Amniotic epithelial cell (primary cell): ENCODE measurements around the gene NPHS1.
"Not testable (repeated sequence)": the region's sequence is repeated elsewhere in the genome, so short reads cannot be mapped to it uniquely, and the experiment has no call there.

Experiments used
- DNase-seq: peaks from one replicate; pipeline ENCODE4 v3.0.0-alpha.2; 2010; ENCODE audit warnings: low read depth

NPHS1 gene

GRCh38 chr19:35813043-35813890 lies 39.0 kb downstream of the NPHS1 start:
- DNase-seq = no peak

DNA sequence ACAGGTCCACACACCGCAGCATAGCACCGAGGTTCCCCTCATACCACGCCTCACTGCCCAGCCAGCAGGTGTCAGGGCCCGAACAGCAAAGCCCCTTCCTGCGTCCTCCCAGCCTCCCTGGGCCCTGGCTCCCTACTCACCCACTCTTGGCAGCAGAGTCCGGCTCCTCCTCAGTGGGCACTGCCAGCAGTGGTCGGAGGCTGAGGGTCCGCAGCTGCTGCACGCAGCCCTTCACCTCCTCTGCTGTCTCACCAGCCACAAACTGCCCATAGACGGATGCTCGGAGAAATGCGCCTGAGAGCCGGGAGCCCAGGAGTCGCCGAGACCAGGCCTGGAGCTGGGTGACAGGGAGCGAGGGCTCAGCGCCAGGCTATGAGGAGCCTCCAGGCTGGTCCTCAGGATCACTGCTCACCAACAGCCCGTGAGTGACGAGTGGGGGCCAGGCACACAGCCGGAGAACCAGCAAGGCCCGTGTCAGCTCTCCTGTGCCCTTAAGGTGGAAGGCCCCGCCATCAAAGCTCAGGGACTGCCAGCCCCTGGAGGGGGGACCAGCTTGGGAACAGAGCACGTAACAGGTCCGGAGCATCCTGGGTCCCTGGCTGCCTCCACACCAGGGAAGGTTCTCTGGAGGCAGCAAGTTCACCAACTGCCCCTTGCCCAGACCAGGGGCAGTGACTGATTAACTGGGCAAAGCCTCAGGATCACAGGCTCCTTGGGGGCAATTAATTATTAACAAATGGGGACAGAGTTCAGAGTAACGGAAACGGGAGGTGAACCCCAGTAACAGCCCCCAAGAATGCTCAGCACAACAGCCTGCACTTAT lies 39.9 kb downstream of the NPHS1 start, which contains the start of gene PRODH2:
TSS of gene PRODH2 (minus strand) at position 626 of the 823 bp plus-strand sequence. CDS start at position 586, 40 bp downstream.
- DNase-seq = no peak

DNA sequence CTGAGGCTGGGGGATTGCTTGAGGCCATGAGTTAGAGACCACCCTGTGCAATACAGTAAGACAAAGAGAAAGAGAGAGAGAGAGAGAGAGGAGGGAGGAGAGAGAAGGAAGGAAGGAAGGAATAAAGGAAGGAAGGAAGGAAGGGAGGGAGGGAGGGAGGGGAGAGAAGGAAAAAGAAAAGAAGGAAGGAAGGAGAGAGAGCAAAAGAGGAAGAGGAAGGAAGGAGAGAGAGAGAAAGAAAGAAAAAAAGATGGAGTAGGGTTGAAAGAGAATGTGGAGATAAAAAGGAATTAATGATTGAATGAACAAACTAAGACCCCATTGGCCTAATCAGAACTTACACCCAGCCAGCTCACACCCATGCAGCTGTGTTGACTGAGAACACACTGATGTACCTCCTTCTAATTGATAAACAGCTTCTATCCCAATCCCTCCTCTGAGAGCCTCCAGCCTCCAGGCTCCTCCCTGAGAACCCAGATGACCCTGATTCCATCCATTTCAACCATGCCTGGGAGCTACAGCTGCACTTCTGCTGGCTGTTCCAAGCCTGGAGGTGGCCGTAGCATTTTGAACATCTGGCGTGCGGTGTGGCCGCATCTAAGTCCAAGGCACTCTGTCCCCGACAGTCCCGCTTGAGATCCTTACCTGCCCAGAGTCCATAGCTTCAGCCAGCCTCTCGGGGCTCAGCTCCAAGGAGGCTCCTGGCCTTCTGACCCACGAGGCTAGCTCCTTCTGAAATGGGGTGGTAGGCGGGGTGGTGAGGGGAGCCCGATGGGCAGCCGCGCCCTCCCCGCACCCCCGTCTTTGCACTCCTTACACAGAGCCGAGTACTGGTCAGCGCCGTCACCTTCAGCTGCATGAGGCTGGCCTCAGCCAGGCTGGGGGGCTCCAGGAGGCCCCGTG lies 40.7 kb downstream of the NPHS1 start:
- DNase-seq = no peak

DNA sequence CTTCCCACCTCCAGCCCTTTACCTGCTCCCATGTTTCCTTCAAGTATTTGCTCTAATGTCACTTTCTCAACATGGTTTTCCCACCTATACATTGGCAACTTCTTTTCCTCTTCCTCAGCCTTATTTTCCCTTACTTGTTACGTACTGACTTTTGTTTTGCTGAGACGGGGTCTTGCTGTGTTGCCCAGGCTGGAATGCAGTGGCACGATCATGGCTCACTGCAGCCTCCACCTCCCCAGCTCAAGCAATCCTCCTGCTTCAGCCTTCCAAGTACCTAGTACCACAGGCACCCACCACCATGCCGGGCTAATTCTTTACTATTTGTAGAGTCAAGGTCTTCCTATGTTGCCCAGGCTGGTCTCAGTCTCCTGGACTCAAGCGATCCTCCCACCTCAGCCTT lies 44.7 kb downstream of the NPHS1 start:
- no peak for DNase-seq

DNA sequence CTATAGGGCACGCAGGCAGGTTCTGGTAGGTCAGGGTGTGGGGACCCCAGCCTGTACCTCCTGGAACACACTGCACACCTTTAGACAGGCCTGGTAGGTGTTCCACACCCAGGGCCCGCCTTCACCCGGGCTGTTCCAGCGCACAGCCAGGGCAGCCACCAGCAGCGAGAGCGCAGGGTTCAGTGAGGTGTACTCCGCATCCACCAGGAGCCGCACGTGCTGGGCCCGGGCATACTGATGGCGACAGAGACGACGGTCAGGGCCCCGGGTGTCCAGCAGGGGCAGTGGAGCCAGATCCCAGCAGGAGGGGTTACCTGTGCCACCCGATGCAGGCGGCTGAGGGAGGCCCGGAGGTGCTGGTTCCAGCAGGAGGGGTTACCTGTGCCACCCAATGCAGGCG lies 45.7 kb downstream of the NPHS1 start:
- DNase-seq = no peak

DNA sequence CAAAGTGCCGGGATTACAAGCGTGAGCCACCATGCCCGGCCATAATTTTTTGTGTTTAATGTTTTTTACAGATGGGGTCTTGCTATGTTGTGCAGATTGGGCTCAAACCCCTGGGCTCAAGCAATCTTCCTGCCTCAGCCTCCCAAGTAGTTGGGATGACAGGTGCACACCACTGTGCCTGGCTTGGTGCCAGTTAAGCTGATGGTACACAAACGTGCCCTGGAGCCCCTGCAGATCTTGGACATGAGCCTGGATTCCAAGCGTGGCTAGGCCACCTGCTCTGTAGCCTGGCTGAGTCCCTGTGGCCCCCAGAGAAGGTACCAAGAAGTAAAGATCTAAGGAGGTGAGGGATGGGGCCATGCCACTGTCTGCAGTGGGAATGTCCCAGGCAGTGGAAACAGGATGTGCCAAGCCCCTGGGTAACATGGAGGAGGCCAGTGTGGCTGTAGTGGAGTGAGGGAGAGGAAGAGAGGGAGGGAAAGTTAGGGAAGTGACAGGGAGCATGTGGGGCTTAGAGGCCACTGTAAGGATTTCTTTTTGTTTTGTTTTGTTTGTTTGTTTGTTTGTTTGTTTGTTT lies 46.7 kb downstream of the NPHS1 start:
- no peak for DNase-seq

DNA sequence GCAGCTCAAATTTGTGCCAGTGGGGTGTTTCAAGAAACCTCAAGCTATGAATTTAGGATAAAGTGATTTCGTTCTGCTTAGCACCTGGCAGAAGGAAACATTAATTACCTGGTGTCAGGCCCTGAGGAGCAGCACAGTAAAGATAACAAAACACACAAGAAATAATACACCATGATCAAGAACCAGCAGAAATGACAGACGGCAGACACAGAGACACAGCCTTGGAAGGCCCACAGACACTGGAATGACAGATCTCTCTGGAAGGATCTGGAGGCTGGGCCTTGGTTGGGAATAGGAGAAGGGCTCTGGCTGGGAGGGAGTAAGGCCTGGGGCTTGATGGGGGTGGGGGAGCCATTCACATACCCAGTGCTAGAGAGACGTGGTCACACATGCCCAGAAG lies 50.5 kb downstream of the NPHS1 start:
- DNase-seq = no peak

- DNase-seq = no peak
These were observed 54.6 kb downstream of the NPHS1 start for GRCh38 chr19:35797663-35798062.

DNA sequence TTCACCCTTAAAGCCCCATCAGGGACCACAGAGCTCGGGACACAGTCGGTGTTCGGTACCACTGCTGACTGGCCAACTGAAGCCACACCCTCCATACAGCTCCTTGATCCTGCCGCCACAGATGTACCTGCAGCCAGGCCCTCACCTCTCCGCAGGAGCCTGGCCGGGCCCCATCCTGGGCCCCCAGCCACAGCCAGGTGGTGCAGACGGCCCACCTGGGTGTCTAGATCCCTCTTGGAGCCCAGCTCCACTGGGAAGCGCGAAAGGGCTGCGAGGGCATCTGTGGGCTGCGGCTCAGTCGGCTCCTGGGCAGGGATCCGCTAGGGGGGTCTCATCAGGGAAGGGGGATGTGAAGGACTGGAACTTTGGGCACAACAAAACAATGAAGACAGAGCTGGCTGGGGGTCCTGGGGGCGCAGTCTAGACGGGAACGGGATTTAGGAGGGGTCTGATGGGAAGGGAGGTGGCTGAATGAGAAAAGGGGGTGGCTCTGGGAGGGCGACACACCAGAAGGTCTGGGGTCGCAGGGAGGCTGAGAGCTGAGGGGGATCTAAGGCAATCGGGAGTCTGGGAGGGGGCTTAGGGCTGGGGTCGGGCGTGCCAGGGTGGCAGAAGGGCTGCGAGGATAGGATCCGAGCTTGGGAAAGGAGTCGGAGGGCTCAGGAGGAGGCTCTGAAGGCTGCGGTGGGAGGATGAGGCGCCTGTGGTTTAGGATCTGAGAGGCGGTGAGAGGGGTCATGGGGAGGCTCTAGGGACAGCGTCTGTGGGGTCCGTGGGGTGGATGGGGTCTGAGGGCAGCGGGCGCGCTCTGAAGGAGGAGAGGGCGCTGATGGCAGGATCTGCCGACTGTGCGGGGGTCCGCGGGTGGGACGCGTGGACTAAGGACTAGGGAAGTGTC lies 55.4 kb downstream of the NPHS1 start:
- no peak for DNase-seq

GRCh38 chr19:35795564-35795963 lies 56.7 kb downstream of the NPHS1 start:
- DNase-seq = not testable (repeated sequence)

- no peak for DNase-seq
These were observed 58.7 kb downstream of the NPHS1 start for GRCh38 chr19:35793381-35794165.

DNA sequence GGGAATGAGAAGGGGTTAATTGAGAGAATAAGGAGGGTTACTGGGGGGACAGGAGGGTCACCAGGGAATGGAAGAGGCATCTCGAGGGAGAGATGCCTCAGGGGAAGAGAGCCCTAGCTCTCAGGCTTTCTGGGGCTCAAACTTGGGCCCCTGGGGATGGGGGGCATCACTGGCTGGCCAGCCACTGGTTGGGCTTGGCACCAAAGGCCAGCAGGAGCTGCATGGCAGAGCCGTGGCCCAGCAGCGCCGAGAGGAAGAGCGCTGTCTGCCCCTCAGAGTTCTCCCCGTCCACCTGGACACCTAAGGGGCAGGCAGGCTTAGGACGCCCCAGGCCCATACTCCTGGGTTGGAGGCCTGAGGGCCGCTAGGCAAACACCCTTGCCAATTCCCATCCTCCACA lies 59.4 kb downstream of the NPHS1 start:
- DNase-seq = no peak

GRCh38 chr19:35792312-35792711 lies 60.0 kb downstream of the NPHS1 start:
- no peak for DNase-seq

- DNase-seq = no peak
These were observed 60.5 kb downstream of the NPHS1 start for GRCh38 chr19:35791814-35792279.

DNA sequence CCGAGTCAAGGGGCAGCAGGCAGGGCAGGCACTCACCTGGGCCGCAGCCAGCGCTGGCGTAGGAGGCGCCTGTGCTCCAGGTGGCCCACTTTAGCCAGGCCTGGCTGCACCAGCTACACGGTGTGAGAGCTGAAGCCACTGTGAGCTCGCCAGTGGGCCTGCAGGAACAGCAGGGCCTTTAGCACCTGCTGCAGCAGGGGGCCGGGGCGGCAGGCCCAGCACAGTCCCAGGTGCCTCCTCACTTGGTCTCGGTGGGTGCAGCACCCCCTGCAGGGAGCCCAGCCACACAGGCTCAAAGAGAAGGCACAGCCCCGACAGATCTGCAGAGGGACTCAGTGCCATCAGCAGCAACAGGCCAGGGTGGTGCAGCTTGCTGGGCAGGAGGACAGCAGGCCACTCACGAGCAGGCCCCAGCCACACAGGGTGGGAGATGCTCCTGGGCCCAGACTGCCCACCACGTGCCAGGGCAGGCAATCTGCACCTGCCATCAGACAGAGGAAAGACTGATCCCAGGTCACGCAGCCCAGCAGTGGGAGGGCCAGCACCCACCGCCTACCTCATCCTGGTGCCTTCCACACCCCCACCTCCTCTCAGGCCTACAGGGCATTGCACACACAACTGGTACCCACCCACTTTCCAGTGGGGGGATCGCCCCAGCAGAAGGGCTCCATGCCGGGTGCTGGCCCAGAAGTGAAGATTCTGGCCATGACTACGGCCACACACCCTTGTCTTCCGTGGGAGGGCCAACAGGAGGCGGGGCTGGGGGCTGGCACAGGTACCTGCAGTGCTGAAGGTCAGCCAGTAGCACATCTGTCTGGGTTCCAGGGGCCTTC lies 61.1 kb downstream of the NPHS1 start:
- DNase-seq = no peak

DNA sequence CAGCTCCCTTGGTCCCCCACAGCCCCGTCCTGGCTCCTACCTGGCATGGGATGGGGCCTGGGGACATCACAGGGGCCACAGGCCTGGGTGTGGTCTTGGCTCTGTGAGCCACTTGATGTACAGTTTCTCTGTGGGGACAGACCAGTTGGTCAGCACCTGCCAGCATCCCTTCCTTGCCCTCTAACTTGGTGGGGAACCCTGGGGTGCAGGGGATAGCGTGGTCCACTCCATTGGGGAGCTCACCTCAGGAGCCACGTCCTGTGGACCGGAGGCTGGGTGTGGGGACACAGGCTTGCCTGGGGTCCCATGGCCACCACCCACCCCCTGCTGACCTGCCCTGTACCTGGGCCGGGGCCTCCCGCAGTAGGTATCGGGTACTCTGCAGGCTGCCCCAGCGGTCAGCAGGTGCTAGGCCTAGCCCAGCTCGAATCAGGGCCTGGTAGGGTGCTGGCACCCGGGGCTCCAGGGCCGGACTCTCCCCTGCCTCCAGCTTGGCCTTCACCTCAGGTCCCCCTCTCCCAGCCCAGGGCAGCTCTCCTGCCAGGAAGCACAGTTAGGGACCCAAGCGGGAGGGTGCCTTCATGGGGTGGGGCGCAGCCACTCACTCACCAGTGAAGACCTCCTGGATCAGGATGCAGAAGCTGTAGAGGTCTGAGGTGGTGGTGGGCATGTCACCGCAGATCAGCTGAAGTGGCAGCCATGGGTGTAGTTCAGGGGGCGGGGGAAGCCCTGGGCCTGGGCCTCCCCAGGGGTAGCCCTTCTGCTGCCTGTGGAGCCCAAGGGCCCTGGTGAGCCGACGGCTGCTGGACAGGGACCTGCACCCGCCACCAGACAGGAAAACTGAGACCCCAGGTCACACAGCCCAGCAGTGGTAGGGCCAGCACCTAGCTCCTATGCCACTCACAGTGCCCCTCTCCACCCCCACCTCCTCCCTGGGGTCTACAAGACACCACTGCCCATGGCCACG lies 62.0 kb downstream of the NPHS1 start:
- DNase-seq = no peak

- no peak for DNase-seq
These were observed 62.9 kb downstream of the NPHS1 start for GRCh38 chr19:35789195-35789977.
